HCT116 (cell line): ENCODE measurements around the gene SERHL2. TPM values are rescaled to one million over a fixed set of nuclear protein-coding genes. Genes with fewer than 3 reads are reported as not detected.

ENCODE experiments used
- ATAC-seq: fragments of 200-7000 bp; cut with Tn5 transposase; 2 replicates; pipeline ENCODE4 v1.9.1; 2020; ENCODE audit warnings: mild to moderate bottlenecking, moderate library complexity
- BruUV-seq: library from RNA; stranded (reverse); fragments of 400-500 nt; replicated peaks from 2 replicates; lab custom pipeline; 2021; lab: Mats Ljungman, UMichigan
- CTCF ChIA-PET: fragments of 300-600 bp; sonication (Branson Sonifier 250); formaldehyde crosslinking; loops from one replicate; lab custom pipeline; 2021; ENCODE audit warnings: antibody characterized with exemption; lab: Charles Lee
- POLR2A ChIA-PET: fragments of 300-600, 350-600 bp; sonication (Branson Sonifier 250); formaldehyde crosslinking; loops from one replicate; lab custom pipeline; 2021; ENCODE audit warnings: antibody characterized with exemption; lab: Charles Lee
- RAD21 ChIA-PET, 2 experiments: fragments of 300-600 bp; sonication (Branson Sonifier 250); formaldehyde crosslinking; loops; one replicate each; lab custom pipeline; 2023; ENCODE audit warnings: low total read pairs in 2 of 2; ENCODE audit not compliant: uncharacterized antibody in 2 of 2, unreplicated experiment in 2 of 2, low non-redundant PET in 1 of 2; lab: Charles Lee
- DNase-seq: peaks from one replicate; pipeline ENCODE4 v3.0.0-alpha.2; 2010; ENCODE audit warnings: low read depth, low spot score
- H2AFZ ChIP-seq: fragments of 200-600 bp; shearing (Covaris generic), sonication (generic); 2 replicates; pipeline ENCODE4 v1.6.1; 2017; ENCODE audit warnings: low read depth, mixed run types, mixed read lengths, antibody characterized with exemption, low read length; ENCODE audit not compliant: poor library complexity, severe bottlenecking
- H3K27ac ChIP-seq: 2 replicates; pipeline ENCODE4 v1.5.1; 2012; ENCODE audit warnings: low read depth, low read length
- H3K27me3 ChIP-seq: fragments of 200-600 bp; sonication (generic); 2 replicates; pipeline ENCODE4 v1.6.1; 2016; ENCODE audit warnings: mixed run types, low read length, mixed read lengths; ENCODE audit not compliant: insufficient read depth
- H3K36me3 ChIP-seq, 2 experiments: fragments of 200-500 bp in 1 of 2; fragments of 200-600 bp in 1 of 2; sonication (Bioruptor generic) in 1 of 2; sonication (generic) in 1 of 2; 2 replicates each; pipeline versions ENCODE4 v1.5.1 to v1.6.1; 2014 to 2016; ENCODE audit warnings: low read length in 2 of 2, inconsistent platforms in 1 of 2, mixed read lengths in 1 of 2, mixed run types in 1 of 2; ENCODE audit not compliant: insufficient read depth in 2 of 2, control insufficient read depth in 1 of 2
- H3K4me1 ChIP-seq, 2 experiments: fragments of 200-600 bp in 1 of 2; sonication (generic) in 1 of 2; 2 replicates each; pipeline versions ENCODE4 v1.5.1 to v1.6.1; 2012 to 2017; ENCODE audit warnings: low read length in 2 of 2, inconsistent platforms in 1 of 2, mild to moderate bottlenecking in 1 of 2, mixed read lengths in 1 of 2, mixed run types in 1 of 2, moderate library complexity in 1 of 2; ENCODE audit not compliant: insufficient read depth in 2 of 2, control insufficient read depth in 1 of 2
- H3K4me2 ChIP-seq: fragments of 200-600 bp; sonication (generic); 2 replicates; pipeline ENCODE4 v1.6.1; 2017; ENCODE audit warnings: mixed run types, low read length, mixed read lengths
- H3K4me3 ChIP-seq, 2 experiments: fragments of 200-600 bp in 1 of 2; sonication (generic) in 1 of 2; replicated peaks in 1 of 2; 2 replicates each; pipeline ENCODE4 v1.5.1; 2011 to 2016; ENCODE audit warnings: low read length in 2 of 2, control low read depth in 1 of 2, low read depth in 1 of 2, mild to moderate bottlenecking in 1 of 2, mixed read lengths in 1 of 2, mixed run types in 1 of 2
- H3K79me2 ChIP-seq: fragments of 200-600 bp; sonication (generic); 2 replicates; pipeline ENCODE4 v1.6.1; 2017; ENCODE audit warnings: mild to moderate bottlenecking, mixed run types, low read length, moderate library complexity, mixed read lengths; ENCODE audit not compliant: insufficient read depth
- H3K9ac ChIP-seq: fragments of 200-600 bp; sonication (generic); 2 replicates; pipeline ENCODE4 v1.6.1; 2016; ENCODE audit warnings: low read length, mixed read lengths
- H3K9me2 ChIP-seq: fragments of 200-600 bp; sonication (generic), shearing (Covaris generic); 2 replicates; pipeline ENCODE4 v1.6.1; 2017; ENCODE audit warnings: mixed run types, mild to moderate bottlenecking, moderate library complexity; ENCODE audit not compliant: insufficient read depth
- H3K9me3 ChIP-seq, 2 experiments: fragments of 200-500 bp in 1 of 2; fragments of 200-600 bp in 1 of 2; sonication (Bioruptor generic) in 1 of 2; sonication (generic) in 1 of 2; 2 replicates each; pipeline ENCODE4 v1.6.1; 2014 to 2017; ENCODE audit warnings: low read length in 2 of 2, mixed read lengths in 2 of 2, inconsistent platforms in 1 of 2, low read depth in 1 of 2, mild to moderate bottlenecking in 1 of 2, mixed run types in 1 of 2, moderate library complexity in 1 of 2; ENCODE audit not compliant: control insufficient read depth in 1 of 2, insufficient read depth in 1 of 2
- H4K20me1 ChIP-seq: fragments of 200-600 bp; sonication (generic), shearing (Covaris generic); 2 replicates; pipeline ENCODE4 v1.6.1; 2017; ENCODE audit warnings: mixed run types, mild to moderate bottlenecking, moderate library complexity; ENCODE audit not compliant: insufficient read depth
- ATF3 ChIP-seq: IDR thresholded peaks from 2 replicates; pipeline ENCODE4 v1.6.1; 2012
- CEBPB ChIP-seq: IDR thresholded peaks from 2 replicates; pipeline ENCODE4 v1.6.1; 2012; ENCODE audit warnings: low read depth
- EGR1 ChIP-seq: IDR thresholded peaks from 2 replicates; pipeline ENCODE4 v1.6.1; 2012; ENCODE audit warnings: low read depth
- ELF1 ChIP-seq: IDR thresholded peaks from 2 replicates; pipeline ENCODE4 v1.6.1; 2012; ENCODE audit warnings: low read depth, borderline replicate concordance
- EZH2 ChIP-seq: fragments of 200-600 bp; sonication (generic); IDR thresholded peaks from 2 replicates; pipeline ENCODE4 v1.6.1; 2017; ENCODE audit warnings: antibody characterized with exemption, mixed run types
- EZH2phosphoT487 ChIP-seq: fragments of 200-600 bp; IDR thresholded peaks from 2 replicates; pipeline ENCODE4 v1.6.1; 2018; ENCODE audit warnings: antibody characterized with exemption, borderline replicate concordance
- FOSL1 ChIP-seq: IDR thresholded peaks from 2 replicates; pipeline ENCODE4 v1.6.1; 2012; ENCODE audit warnings: low read depth
- JUND ChIP-seq: IDR thresholded peaks from 2 replicates; pipeline ENCODE4 v1.6.1; 2012
- MAX ChIP-seq: IDR thresholded peaks from 2 replicates; pipeline ENCODE4 v1.6.1; 2012
- POLR2AphosphoS5 ChIP-seq: IDR thresholded peaks from 2 replicates; pipeline ENCODE4 v1.6.1; 2011; ENCODE audit warnings: mild to moderate bottlenecking, low read depth, low read length, moderate library complexity
- RAD21 ChIP-seq: IDR thresholded peaks from 2 replicates; pipeline ENCODE4 v1.6.1; 2012; ENCODE audit warnings: low read depth, mild to moderate bottlenecking
- REST ChIP-seq: IDR thresholded peaks from 2 replicates; pipeline ENCODE4 v1.6.1; 2012; ENCODE audit warnings: low read depth
- SIN3A ChIP-seq: IDR thresholded peaks from 2 replicates; pipeline ENCODE4 v1.6.1; 2012; ENCODE audit warnings: low read depth
- SP1 ChIP-seq: IDR thresholded peaks from 2 replicates; pipeline ENCODE4 v1.6.1; 2012; ENCODE audit warnings: low read depth
- SRF ChIP-seq: IDR thresholded peaks from 2 replicates; pipeline ENCODE4 v1.6.1; 2012; ENCODE audit warnings: low read depth
- YY1 ChIP-seq: IDR thresholded peaks from 2 replicates; pipeline ENCODE4 v1.6.1; 2011; ENCODE audit warnings: low read length, low read depth, moderate library complexity, mild to moderate bottlenecking; ENCODE audit not compliant: insufficient replicate concordance; ENCODE audit errors: extremely low read depth
- ZFX ChIP-seq: fragments of 450-650 bp; IDR thresholded peaks from 2 replicates; pipeline ENCODE4 v1.6.1; 2017
- ZNF274 ChIP-seq: fragments of 200-500 bp; sonication (Bioruptor generic); IDR thresholded peaks from 2 replicates; pipeline ENCODE4 v1.6.1; 2014; ENCODE audit warnings: mild to moderate bottlenecking, low read depth, low read length, inconsistent platforms
- intact Hi-C: fragments of 100-400 bp; cut with micrococcal nuclease; formaldehyde crosslinking; loops from 2 replicates; pipeline ENCODE4 v1.10.0; 2022
- total RNA-seq: library from RNA; stranded (reverse); gene quantifications from one replicate; pipeline ENCODE4 v1.2.1, GENCODE V29; 2021; ENCODE audit not compliant: unreplicated experiment
- TF ChIP-seq, protein P1 (sequence below), 3 experiments: fragments of 200-600 bp in 1 of 3; sonication (generic) in 1 of 3; IDR thresholded peaks in 2 of 3; conservative IDR thresholded peaks in 1 of 3; 2 replicates each; pipeline ENCODE4 v1.5.1; 2012 to 2017; ENCODE audit warnings: low read depth in 2 of 3, low read length in 2 of 3, antibody characterized with exemption in 1 of 3, borderline replicate concordance in 1 of 3, control low read depth in 1 of 3, mild to moderate bottlenecking in 1 of 3, mixed read lengths in 1 of 3, mixed run types in 1 of 3, moderate library complexity in 1 of 3; ENCODE audit not compliant: insufficient read depth in 1 of 3
- TF ChIP-seq, protein P2 (sequence below): IDR thresholded peaks from 2 replicates; pipeline ENCODE4 v1.6.1; 2011; ENCODE audit warnings: mild to moderate bottlenecking, low read length, moderate library complexity; ENCODE audit not compliant: insufficient replicate concordance; ENCODE audit errors: extremely low read depth

The SERHL2 gene
- total RNA-seq, 1 experiment from 2014 or later: not detected

DNA sequence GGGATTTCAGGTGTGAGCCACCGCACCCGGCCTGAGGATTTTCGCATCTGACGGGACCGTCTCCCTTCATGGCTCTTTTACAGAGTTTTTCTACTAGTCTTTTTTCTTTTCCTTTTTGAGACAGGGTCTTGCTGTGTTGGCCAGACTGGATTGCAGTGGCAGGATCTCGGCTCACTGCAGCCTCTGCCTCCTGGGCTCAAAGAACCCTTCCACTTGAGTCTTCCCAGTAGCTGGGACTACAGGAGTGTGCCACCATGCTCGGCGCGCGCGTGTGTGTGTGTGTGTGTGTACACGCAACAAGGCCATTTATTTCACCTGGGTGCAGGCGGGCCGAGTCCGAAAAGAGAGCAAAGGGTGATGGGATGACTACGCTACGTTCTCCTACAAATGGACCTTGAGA is 10.9 kb downstream of the SERHL2 start:
- ChIA-PET RAD21 (no interaction called here), POLR2A (no interaction called here)
- no peak overlapping the region for H2AFZ ChIP-seq

More for the DNA sequence above, 10.9 kb downstream of the SERHL2 start:
- no peaks in the 10 kb centered on the region for H3K4me1 ChIP-seq
- ATAC-seq (no peak), DNase-seq (no peak)
- H3K4me2 ChIP-seq: no peak overlapping the region
- no peak for TF ChIP-seq JUND
- TF ChIP-seq YY1: no peak
- no peak for TF ChIP-seq SRF
- no peak for TF ChIP-seq EZH2phosphoT487
- no peak for TF ChIP-seq SIN3A
- TF ChIP-seq, protein P1, sequence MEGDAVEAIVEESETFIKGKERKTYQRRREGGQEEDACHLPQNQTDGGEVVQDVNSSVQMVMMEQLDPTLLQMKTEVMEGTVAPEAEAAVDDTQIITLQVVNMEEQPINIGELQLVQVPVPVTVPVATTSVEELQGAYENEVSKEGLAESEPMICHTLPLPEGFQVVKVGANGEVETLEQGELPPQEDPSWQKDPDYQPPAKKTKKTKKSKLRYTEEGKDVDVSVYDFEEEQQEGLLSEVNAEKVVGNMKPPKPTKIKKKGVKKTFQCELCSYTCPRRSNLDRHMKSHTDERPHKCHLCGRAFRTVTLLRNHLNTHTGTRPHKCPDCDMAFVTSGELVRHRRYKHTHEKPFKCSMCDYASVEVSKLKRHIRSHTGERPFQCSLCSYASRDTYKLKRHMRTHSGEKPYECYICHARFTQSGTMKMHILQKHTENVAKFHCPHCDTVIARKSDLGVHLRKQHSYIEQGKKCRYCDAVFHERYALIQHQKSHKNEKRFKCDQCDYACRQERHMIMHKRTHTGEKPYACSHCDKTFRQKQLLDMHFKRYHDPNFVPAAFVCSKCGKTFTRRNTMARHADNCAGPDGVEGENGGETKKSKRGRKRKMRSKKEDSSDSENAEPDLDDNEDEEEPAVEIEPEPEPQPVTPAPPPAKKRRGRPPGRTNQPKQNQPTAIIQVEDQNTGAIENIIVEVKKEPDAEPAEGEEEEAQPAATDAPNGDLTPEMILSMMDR (IDR thresholded peaks at IDR 0.05 in 2 of 3, conservative IDR thresholded peaks at IDR 0.05 in 1 of 3; ENCODE audit: borderline replicate concordance in 1 of 3, insufficient read depth in 1 of 3, low read depth in 2 of 3, low read length in 2 of 3): no peak
- TF ChIP-seq REST: no peak
- TF ChIP-seq ELF1: no peak
- no peak for TF ChIP-seq MAX
- no peak for TF ChIP-seq FOSL1
- no peak for TF ChIP-seq EZH2
- no peak for TF ChIP-seq EGR1
- no peak for TF ChIP-seq SP1
- no peak for TF ChIP-seq ZFX
- no peak for TF ChIP-seq POLR2AphosphoS5
- no peak for TF ChIP-seq CEBPB
- TF ChIP-seq ZNF274: no peak
- TF ChIP-seq ATF3: no peak
- no peak for TF ChIP-seq RAD21
- TF ChIP-seq, protein P2, sequence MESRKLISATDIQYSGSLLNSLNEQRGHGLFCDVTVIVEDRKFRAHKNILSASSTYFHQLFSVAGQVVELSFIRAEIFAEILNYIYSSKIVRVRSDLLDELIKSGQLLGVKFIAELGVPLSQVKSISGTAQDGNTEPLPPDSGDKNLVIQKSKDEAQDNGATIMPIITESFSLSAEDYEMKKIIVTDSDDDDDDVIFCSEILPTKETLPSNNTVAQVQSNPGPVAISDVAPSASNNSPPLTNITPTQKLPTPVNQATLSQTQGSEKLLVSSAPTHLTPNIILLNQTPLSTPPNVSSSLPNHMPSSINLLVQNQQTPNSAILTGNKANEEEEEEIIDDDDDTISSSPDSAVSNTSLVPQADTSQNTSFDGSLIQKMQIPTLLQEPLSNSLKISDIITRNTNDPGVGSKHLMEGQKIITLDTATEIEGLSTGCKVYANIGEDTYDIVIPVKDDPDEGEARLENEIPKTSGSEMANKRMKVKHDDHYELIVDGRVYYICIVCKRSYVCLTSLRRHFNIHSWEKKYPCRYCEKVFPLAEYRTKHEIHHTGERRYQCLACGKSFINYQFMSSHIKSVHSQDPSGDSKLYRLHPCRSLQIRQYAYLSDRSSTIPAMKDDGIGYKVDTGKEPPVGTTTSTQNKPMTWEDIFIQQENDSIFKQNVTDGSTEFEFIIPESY: no peak
- H3K9me3 ChIP-seq: no peaks in the 10 kb centered on the region
- intact Hi-C loops: no loop called here
- H3K27me3 ChIP-seq: no peaks in the 10 kb centered on the region
- H3K9me2 ChIP-seq: no peaks in the 10 kb centered on the region
- no peak overlapping the region for H3K9ac ChIP-seq
- H3K27ac ChIP-seq: no peak overlapping the region
- CTCF ChIA-PET: no interaction called here
- H3K4me3 ChIP-seq: no peak overlapping the region
- H3K36me3 ChIP-seq: no peaks in the 10 kb centered on the region
- no TSS peak for BruUV-seq
- no peaks in the 10 kb centered on the region for H4K20me1 ChIP-seq
- H3K79me2 ChIP-seq: no peaks in the 10 kb centered on the region
